HS-5 (cell line): ENCODE results near the gene SELENOM.
"Not testable (repeated sequence)": the region's sequence is repeated elsewhere in the genome, so short reads cannot be mapped to it uniquely, and the experiment has no call there.

ENCODE experiments used
- DNase-seq: peaks from one replicate; pipeline ENCODE4 v3.0.0-alpha.2; 2012; ENCODE audit warnings: low read depth

The SELENOM gene

GRCh38 chr22:31090217-31091085 is 16.9 kb downstream of the SELENOM start:
- no peak for DNase-seq

GRCh38 chr22:31089160-31090100 is 17.9 kb downstream of the SELENOM start:
- DNase-seq = no peak

- no peak for DNase-seq
These were observed 19.0 kb downstream of the SELENOM start for GRCh38 chr22:31088233-31088986.

GRCh38 chr22:31087744-31088215 is 19.6 kb downstream of the SELENOM start:
- no peak for DNase-seq

GRCh38 chr22:31086703-31087330 is 20.6 kb downstream of the SELENOM start:
- DNase-seq = no peak

GRCh38 chr22:31085928-31086327 is 21.4 kb downstream of the SELENOM start:
- no peak for DNase-seq

GRCh38 chr22:31085493-31085824 is 21.9 kb downstream of the SELENOM start:
- no peak for DNase-seq

- no peak for DNase-seq
These were observed 22.4 kb downstream of the SELENOM start for GRCh38 chr22:31084811-31085492.

GRCh38 chr22:31083923-31084810 is 23.2 kb downstream of the SELENOM start:
- no peak for DNase-seq

- no peak for DNase-seq
These were observed 24.0 kb downstream of the SELENOM start for GRCh38 chr22:31083377-31083768.

GRCh38 chr22:31082606-31083376 is 24.6 kb downstream of the SELENOM start:
- no peak for DNase-seq

GRCh38 chr22:31081963-31082605 is 25.3 kb downstream of the SELENOM start:
- peak; percentile 67 for DNase-seq

- DNase-seq = peak; percentile 74
These were observed 26.3 kb downstream of the SELENOM start, which contains the start of gene SMTN for GRCh38 chr22:31080848-31081649. TSS of gene SMTN (plus strand) at chr22:31081318. CDS start at chr22:31083259, 1,941 bp downstream.

- no peak for DNase-seq
These were observed 27.1 kb downstream of the SELENOM start for GRCh38 chr22:31080164-31080847.

- no peak for DNase-seq
These were observed 28.2 kb downstream of the SELENOM start for GRCh38 chr22:31079095-31079642.

- DNase-seq = not testable (repeated sequence)
These were observed 29.0 kb downstream of the SELENOM start for GRCh38 chr22:31078389-31078788.

GRCh38 chr22:31077681-31078080 is 29.7 kb downstream of the SELENOM start:
- no peak for DNase-seq
